Lung (tissue), 12 donors: Measurements from ENCODE around the gene ECHS1. TPM values are rescaled to one million over a fixed set of nuclear protein-coding genes. Genes with fewer than 3 reads are reported as not detected.
"Not testable (repeated sequence)": the region's sequence is repeated elsewhere in the genome, so short reads cannot be mapped to it uniquely, and the experiment has no call there.

Experiments
- ATAC-seq: fragments of 200-7000 bp; cut with Tn5 transposase; one replicate; pipeline ENCODE4 v1.9.1; 2020; ENCODE audit warnings: moderate number of reproducible peaks; ENCODE audit not compliant: insufficient read depth, low FRiP score
- DNase-seq, 3 donors: peaks; one replicate each; pipeline ENCODE4 v3.0.0-alpha.2; 2013 to 2017
- H3K27ac ChIP-seq, 2 donors: one replicate each; pipeline ENCODE4 v1.5.1; 2013; ENCODE audit warnings: mild to moderate bottlenecking in 2 of 2, moderate library complexity in 2 of 2, control low read depth in 1 of 2, inconsistent platforms in 1 of 2, low read depth in 1 of 2, low read length in 1 of 2
- H3K27me3 ChIP-seq, 3 donors: one replicate each; pipeline ENCODE4 v1.5.1; 2013; ENCODE audit warnings: low read length in 2 of 3; ENCODE audit not compliant: control insufficient read depth in 3 of 3, insufficient read depth in 3 of 3
- H3K36me3 ChIP-seq, 4 donors: one replicate each; pipeline ENCODE4 v1.5.1; 2013; ENCODE audit warnings: low read length in 4 of 4, mild to moderate bottlenecking in 1 of 4, moderate library complexity in 1 of 4; ENCODE audit not compliant: control insufficient read depth in 4 of 4, insufficient read depth in 4 of 4
- H3K4me1 ChIP-seq, 5 donors: one replicate each; pipeline ENCODE4 v1.5.1; 2013; ENCODE audit warnings: low read length in 5 of 5, mild to moderate bottlenecking in 2 of 5, moderate library complexity in 1 of 5; ENCODE audit not compliant: control insufficient read depth in 5 of 5, insufficient read depth in 5 of 5
- H3K4me3 ChIP-seq: one replicate; pipeline ENCODE4 v1.5.1; 2013; ENCODE audit warnings: mild to moderate bottlenecking, control low read depth, moderate library complexity
- H3K9ac ChIP-seq, 2 donors: one replicate each; pipeline ENCODE4 v1.5.1; 2013; ENCODE audit warnings: low read length in 2 of 2, control low read depth in 1 of 2; ENCODE audit not compliant: insufficient read depth in 1 of 2
- H3K9me3 ChIP-seq, 4 donors: one replicate each; pipeline ENCODE4 v1.5.1; 2013; ENCODE audit warnings: low read length in 3 of 4, mild to moderate bottlenecking in 1 of 4, moderate library complexity in 1 of 4; ENCODE audit not compliant: control insufficient read depth in 4 of 4, insufficient read depth in 3 of 4
- CTCF ChIP-seq: IDR thresholded peaks from 2 replicates; pipeline ENCODE4 v1.5.1; 2012; ENCODE audit warnings: mild to moderate bottlenecking; ENCODE audit errors: control extremely low read depth, extremely low read depth
- WGBS, 2 donors: extraction: QIAGEN DNeasy Blood & Tissue Kit; methylation state at CpG; one replicate each; pipeline ENCODE4 v1.1.7; 2013; 5-methylcytosine and 5-hydroxymethylcytosine counted together
- polyA plus RNA-seq, 2 donors: library from polyadenylated mRNA; stranded (reverse); fragments of 200-250 nt; gene quantifications; one replicate each; pipeline ENCODE4 v1.2.1, GENCODE V29; 2013
- total RNA-seq, 2 donors: library from RNA; depleted of rRNA in 1 of 2; stranded (reverse); fragments of >200 nt in 1 of 2; gene quantifications; one replicate each; pipeline ENCODE4 v1.2.1, GENCODE V29; 2014 to 2021
- donor health status: control.
- donor health status: control.
- donor health status: Bipolar disorder and iron deficiency.
- donor health status: healthy.
- donor health status: DM: yes; HTN: yes; CAD: no.

The ECHS1 gene
- total and polyA plus RNA-seq, 4 donors, result 44.5 to 83.9 (median 76.7) TPM

GRCh38 chr10:133388236-133388972, 15.2 kb upstream of the ECHS1 start:
- peaks cover 0 to 10% (median 5%) of the 10 kb centered on the region in 4 donors for H3K36me3 ChIP-seq
- no peak for DNase-seq
- no peak overlapping the region for H3K4me3 ChIP-seq
- no peaks in the 10 kb centered on the region for H3K27me3 ChIP-seq
- H3K9ac ChIP-seq, result no peak overlapping the region
- no peak for TF ChIP-seq CTCF
- no peaks in the 10 kb centered on the region for H3K9me3 ChIP-seq
- ATAC-seq, result no peak
- H3K4me1 ChIP-seq, result peaks cover 0 to 2% (median 0%) of the 10 kb centered on the region in 5 donors
- 86 to 92% methylated on average over 17 of the region's 17 CpGs for WGBS, 2 donors
- H3K27ac ChIP-seq, result no peak overlapping the region

- H3K27ac ChIP-seq, H3K4me3 ChIP-seq, ATAC-seq, H3K4me1 ChIP-seq, DNase-seq, H3K27me3 ChIP-seq, H3K9me3 ChIP-seq, H3K9ac ChIP-seq: not testable (repeated sequence)
- peaks cover 0 to 11% (median 5%) of the 10 kb centered on the region in 4 donors for H3K36me3 ChIP-seq
- 97 to 100% methylated on average over 4 of the region's 4 CpGs for WGBS, 2 donors
Observed at GRCh38 chr10:133386951-133387350, 13.8 kb upstream of the ECHS1 start.

- H3K4me3 ChIP-seq, result no peak overlapping the region
- ATAC-seq, result no peak
- WGBS, 2 donors, result 93 to 97% methylated on average over 2 of the region's 2 CpGs
Observed at GRCh38 chr10:133385214-133385613, 12.1 kb upstream of the ECHS1 start.

More at GRCh38 chr10:133385214-133385613, 12.1 kb upstream of the ECHS1 start:
- TF ChIP-seq CTCF, result no peak
- H3K36me3 ChIP-seq, result peaks cover 0 to 11% (median 1%) of the 10 kb centered on the region in 4 donors
- H3K9me3 ChIP-seq, result no peaks in the 10 kb centered on the region
- H3K4me1 ChIP-seq, result peaks cover 0 to under 1% (median 0%) of the 10 kb centered on the region in 5 donors
- no peaks in the 10 kb centered on the region for H3K27me3 ChIP-seq
- no peak overlapping the region for H3K27ac ChIP-seq
- H3K9ac ChIP-seq, result no peak overlapping the region
- no peak for DNase-seq
